Stimulated activated CD4-positive, alpha-beta T cell treated with anti-CD3 and anti-CD28 coated beads, Interleukin-12 subunit alpha, Interleukin-12 subunit beta, amount 100 ng/mL, for 48 hours (primary cell): ENCODE results near the gene GABRG3.

Experiments
- DNase-seq, 3 donors: peaks; one replicate each; pipeline ENCODE4 v3.0.0-alpha.2; 2020; ENCODE audit warnings: low read depth in 2 of 3, low spot score in 1 of 3

GABRG3 gene

DNA sequence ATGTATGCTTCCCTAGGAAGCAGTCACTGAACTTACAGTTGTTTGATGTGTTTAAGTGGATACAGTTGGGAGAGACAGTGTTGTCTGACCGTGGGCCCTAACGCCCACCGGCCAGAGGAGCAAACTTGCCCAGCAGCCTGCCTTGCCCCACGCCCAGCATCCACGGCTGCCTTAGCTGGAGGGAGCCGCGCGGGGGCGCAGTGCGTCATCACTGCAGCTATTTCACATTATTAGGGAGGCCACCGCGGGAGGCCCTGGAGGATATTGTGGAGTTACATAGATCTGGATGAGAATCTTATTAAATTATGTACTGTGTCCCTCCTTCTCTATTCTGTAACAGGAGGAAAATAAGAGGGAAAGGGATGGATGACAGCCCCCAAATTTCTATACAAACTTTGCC lies 267.2 kb downstream of the GABRG3 start:
- DNase-seq = no peak

DNA sequence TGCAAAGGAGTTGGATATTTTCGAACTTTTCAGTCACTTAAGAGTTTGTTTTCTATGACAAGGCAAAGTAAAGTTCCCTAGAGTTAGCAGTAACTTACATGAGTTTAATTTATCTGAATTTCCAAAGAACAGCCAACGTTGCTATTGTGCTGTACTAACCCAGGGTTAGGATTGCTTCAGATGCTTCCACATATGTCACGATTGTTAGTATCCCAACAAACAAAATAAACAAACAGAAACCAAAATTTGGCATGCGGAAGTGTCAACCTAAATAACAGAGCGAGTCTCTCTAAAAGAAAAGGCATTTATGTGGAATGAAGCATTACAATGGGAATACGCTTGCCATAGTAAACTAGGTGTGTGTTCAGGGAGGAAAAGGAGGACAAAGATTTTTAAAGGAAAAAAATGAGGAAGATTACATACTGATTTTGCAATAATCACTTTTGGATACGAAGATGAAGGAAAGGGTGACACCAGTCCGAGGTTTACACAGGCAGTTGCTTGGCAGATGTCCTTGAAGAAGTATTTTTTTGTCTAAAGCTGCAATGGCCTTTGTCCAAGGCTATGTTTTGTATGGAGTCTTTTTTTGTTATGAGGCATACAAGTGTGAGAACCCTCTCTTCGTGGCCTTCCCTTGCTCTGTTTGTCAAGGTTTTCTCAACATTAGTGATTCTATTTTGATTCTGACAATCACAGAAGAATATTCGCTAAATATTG lies 267.9 kb downstream of the GABRG3 start:
- no peak for DNase-seq

DNA sequence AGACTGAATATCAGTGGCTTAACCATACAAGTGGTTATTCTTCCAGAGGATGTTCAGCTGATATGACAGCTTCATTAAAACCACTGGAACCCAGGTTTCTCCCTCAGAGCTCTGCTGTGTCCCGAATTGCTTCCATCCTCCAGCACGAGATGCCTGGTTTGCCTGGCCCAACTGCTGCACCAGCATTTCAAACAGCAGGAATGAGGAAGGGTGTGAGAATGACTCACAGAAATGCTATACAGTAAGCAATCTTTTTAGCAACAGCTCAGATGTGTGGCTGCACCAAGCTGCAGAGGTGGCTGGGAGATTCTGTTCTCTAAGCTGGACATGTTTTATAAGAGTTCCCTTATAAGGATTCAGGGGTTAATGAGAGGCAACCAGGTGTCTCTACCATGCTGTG lies 271.0 kb downstream of the GABRG3 start:
- DNase-seq = no peak

DNA sequence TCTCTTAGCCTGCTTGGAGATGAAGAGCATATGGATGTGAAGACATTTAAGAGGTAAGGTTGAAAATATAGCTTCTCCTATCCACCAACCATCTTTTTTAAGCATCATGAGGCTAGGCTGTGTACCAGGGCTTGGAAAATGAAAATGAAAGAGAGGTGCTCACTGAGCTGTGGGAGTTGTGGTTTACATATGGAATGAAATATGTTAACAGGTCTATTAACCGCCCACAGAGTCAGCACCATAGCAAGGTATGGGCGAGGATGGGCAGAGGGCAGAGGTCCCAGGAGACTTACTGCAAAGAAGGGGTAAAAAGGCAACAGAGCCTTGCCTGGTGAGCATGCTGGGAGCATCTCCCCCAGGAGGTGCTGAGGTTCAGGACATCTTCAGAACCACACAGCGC lies 273.1 kb downstream of the GABRG3 start:
- no peak for DNase-seq

DNA sequence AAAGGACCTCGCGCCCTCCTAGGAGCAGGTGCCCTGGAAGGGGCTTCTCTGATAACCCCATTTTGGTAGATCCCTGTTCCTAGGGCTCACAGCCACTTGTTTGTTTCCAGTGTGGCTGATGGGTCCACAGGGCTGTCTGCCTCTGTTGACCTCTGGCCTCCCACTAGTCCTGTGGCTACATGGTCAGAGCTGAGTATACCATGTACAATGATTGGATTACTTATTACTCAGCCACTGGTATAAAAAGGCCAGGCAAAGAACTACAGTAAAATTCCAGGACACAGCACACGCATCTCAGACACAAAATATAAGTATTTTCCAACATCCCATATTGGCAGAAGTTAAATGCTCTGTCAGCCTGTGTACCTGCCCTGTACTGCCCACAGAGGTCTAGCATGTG lies 277.3 kb downstream of the GABRG3 start:
- DNase-seq = no peak

DNA sequence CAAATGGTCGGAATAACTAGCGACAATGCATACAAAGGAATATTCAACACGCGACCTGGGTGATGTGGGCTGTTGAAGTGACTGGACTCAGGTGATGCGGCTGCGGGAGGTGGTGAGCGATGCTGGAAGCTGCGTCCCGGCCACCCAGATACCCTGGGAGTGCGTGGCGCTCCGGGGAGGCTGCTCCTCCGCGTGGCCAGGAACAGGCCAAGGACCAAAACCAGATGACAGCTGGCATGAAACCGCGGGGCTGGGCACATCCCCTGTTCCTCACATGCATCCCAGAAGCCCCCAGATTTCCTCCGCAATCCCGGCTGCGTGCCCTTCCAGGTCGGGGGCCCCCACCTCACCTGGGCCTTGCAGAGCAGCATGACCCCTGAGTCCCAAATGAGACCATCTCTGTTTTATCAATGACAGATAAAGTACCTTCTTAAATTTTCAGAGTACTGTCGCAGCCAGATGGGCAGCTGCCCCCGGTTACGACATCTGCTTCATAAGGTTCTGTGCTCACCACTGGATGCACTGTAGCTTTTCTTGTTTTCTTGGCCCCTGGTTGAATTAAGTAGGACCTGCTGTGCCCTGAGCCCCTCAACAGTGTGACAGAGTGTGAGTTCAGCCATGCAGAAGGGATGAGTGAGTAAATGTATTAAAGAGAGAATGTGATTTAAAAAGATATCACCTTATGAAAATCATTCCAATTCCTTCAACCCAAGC lies 278.2 kb downstream of the GABRG3 start:
- no peak for DNase-seq

DNA sequence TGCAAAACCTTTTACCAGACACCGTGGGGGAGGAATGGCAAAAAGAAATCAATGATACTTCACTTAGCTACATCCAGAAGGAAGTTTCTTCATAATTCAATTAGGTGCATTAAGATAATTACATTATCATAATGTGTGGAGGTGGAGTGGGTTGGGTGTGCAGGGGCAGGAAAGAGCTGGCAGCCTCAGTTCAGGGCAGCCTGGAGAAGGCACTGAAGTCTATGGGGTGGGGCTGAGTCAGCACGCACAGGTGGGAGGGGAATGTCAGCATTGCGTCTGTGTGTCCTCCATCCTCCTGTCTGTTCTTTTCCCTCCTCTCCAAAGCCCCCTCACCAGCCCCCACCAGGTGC lies 278.8 kb downstream of the GABRG3 start:
- no peak for DNase-seq

DNA sequence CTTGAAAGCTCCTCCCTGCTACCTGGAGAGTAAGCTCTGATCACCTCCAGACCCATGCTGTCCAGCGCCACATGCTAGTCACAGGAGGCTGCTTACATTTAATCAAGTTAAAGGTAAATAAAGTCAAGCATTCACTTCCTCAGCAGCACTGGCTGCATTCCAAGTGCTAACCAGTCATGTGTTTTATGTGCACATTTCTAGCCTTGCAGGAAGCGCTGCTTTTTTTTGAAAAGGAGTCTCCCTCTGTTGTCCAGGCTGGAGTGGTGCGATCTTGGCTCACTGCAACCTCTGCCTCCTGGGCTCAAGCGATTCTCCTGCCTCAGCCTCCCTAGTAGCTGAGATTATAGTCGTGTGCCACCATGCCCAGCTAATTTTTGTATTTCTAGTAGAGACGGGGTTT lies 279.2 kb downstream of the GABRG3 start:
- DNase-seq = no peak

DNA sequence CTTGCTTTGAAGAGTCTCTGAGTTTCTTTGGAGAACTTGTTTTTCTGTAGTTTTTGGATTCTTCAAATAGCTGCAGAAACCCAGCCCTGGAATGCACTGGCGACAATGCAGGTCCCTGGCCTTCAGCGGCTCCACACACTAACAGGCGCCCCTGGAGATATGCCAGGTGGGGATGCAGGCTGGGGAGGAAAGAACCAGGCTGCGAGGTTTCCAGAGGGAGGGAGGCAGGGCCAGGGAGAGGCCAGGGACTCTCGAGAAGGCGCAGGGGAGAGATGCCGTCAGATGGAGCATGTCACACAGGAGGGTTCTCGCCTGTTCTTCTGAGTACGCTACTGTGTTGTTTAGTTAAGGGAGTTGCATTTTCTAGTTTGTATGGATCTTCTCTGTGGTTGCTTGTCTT lies 283.1 kb downstream of the GABRG3 start:
- DNase-seq = no peak

DNA sequence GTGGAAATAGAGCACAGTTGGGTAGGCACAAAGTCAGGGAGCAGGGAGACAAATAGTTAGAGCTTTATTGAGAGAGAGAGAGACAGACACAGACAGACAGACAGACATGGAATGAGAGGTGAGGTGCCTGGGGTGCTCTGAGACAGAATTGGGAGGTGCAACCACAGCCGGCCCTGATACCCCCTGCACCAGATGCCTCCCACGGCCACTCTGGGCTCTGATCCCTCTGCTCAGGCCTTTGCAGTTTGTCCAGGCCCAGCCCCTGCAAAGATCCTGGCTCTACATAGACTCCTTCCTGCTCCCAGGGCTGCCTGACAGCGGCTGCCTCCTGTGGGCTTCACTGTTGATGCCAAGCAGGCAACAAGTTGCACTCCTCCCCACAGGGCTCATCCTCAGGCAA lies 283.8 kb downstream of the GABRG3 start:
- DNase-seq = no peak

DNA sequence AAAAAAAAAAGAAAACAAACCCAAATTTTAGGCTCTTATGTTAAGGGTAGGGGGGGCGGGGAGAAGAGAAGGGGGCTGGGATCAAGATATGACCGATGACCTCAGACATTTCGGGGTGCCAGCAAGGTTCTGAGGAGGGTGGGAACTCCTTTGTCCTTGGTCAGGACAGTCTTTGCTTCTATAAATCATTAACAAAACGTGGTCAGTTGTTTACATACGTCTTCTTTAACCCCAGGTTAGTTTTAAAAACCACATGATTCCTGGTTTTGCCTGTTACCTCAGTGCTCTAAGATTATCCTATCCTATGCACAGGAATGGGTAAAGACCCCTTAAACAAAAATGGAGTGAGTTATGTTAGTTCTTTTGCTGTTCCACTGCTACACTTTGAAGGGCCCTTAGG lies 285.5 kb downstream of the GABRG3 start:
- no peak for DNase-seq

DNA sequence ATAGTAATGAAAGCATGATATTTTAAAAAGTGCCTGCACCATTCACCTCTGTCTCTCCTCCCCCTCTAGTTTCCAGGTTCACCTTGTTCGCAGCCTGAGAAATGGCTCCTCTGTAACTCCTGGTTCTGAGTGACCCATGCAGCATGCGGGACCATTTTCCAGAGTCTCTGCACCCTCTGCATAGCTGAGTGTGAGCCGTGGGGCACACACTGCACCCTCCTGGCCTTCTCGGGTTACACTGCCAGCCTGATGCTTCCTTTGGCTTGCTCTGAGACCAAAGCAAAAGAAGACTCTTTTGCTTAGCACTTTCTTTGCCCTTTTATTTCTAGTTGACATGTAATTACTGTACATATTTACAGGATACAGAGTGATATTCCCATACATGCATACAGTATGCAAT lies 287.3 kb downstream of the GABRG3 start:
- DNase-seq = no peak

DNA sequence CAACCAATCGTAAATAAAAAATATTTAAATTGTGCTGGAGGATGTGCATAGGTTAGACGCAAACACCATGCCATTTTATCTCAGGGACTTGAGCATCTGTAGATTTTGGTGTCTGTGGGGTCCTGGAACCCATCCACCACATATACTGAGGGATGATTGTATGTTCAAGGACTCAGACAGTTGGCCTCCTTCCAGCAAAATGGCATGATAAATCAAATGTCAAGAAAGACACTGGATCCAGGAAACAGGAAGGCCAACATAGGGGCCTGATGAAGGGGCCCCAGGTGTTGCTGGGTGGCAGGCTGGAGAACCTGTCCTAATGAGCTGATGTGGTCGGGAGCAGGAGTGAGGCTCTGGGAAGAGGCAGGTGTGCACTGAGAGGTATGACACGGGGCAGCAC lies 289.5 kb downstream of the GABRG3 start:
- DNase-seq = no peak

DNA sequence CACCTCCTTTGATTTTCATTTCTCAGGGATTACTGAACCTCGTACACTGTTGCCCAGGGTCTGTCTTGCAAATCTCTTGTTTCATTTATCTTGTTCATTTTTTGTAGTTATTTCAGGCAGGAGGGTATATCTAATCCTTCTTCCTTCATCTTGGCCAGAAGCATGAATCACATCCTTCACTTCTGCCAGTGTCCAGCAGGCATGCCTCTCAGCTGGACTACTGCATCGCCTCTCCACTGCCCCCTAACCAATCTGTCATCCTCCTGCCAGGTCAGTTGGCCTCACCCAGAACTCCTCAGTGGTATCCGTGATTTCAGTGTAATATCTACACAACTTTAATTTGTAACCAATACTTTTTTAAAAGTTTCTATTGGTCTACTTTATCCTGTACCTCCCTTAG lies 297.9 kb downstream of the GABRG3 start:
- no peak for DNase-seq

DNA sequence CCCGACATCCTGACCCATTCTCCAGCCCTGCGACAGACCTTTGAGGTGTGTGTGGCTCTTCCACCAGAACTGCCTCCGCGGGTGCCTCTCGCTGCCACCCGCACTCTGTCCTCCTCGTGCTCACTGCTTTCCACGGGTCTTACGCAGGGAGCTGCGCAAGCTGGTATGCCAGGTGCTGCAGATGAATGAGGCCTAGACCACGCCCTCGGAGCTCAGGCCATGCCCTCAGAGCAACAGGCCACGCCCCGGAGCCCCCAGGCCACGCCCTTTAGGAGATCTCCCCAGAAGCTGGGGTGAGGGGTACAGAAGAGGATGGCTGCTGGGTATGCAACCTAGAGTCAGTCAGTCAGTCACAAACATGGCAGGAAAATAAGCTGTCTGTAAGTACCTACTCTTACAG lies 300.3 kb downstream of the GABRG3 start:
- no peak for DNase-seq

DNA sequence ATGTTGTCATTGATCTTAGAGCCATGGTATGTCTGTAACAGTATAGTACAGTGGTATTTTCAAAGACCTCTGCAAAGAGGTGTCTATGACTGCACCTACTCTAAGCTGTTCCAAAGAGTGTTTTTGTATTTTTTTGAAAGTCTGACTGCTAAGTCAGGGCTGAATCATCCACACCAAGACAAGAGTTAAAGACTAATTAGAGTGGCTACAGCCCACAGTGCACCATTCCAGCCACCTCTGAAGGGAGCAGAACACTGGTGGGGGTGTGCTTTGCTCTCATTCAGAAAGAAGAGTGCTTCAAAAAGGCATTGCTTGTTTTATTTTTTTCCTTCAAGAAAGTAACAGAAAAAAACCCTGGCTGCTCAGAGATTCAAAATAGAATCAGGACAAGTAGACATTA lies 301.4 kb downstream of the GABRG3 start:
- no peak for DNase-seq

DNA sequence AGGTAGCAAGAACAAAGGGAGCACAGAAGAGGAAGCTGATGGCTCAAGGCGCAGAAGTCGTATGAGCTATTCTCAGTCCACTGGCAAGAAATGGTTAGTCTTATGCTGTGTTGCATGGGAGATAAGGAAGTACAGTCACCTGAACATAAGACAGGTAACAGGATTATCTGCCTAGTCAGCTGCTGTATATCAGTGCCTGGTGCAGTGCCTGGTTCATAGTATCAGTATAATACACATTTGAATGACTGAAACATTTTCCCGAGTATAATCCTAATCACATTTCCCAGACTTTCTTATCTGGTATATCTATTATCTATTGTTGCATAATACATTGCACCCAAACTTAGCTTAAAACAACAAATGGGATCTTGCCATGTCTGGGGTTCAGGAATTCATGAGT lies 302.5 kb downstream of the GABRG3 start:
- no peak for DNase-seq

DNA sequence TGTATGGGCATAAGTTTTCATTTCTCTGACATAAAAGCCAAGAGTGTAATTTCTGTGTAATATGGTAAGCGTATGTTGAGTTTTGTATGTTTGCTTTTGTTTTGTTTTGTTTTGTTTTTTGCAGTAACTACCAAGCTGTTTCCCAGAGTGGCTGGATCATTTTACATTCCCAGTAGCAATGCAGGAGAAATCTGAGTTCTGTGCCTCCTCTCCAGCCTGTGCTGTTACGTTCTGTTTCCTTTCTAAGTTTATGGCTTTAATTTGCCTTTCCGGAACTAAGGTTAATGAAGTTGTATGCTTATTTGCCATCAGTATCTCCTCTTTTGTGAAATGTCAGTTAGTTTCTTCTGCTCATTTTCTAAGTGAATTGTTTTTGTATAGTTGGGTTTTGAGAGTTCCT lies 307.8 kb downstream of the GABRG3 start:
- DNase-seq = no peak

DNA sequence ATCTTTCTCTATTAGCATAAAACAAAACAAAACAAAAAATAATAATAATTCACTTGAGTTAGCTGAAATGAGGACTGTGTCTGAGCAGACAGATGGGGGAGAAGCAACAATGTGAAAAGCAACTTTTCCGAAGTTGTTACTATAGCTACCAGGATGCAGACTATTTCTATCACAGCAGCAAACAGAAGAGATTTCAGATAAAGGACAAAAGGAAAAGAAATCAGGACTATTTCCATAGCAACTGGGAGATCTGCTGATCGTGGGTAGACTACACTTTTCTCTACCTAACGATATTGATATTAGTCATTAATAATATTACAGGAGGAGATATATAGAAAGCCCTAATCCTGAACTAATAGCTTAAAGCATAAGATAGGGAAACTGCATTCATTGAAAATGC lies 321.7 kb downstream of the GABRG3 start:
- no peak for DNase-seq

DNA sequence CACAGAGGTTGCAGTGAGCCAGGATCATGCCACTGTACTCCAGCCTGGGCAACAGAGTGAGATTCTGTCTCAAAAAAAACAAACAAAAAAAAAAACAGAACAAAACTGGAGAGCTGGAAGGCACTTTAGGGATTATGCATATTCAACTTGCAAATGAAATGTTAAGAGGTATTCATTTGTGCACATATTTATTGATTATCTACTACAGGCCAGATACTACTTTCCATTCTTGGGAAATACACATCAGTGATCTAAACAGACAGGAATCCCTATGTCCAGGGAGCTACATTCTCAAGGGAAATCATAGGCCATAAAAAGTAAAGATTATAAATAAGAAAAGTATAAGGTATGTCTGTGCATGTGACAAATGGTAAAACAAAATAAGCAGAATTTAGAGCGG lies 322.6 kb downstream of the GABRG3 start:
- no peak for DNase-seq

DNA sequence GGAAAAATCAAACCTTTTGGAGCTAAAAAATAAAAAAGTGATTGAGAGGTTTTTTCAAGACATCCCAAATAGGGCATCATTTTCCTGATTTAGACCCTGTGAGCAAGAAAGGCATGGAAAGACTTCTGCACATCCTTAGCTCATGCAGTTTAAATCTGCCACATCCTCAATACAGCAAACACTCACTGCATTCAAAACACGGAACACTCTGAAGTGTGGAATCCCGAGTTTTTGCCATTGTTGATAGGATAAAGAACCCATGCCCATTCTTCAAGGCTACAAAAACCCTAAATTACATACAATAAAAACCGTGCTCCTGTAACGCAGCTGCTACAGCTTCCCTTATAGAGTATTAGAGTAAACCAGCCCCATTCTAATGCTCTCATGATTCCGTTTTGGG lies 346.8 kb downstream of the GABRG3 start:
- DNase-seq = no peak

DNA sequence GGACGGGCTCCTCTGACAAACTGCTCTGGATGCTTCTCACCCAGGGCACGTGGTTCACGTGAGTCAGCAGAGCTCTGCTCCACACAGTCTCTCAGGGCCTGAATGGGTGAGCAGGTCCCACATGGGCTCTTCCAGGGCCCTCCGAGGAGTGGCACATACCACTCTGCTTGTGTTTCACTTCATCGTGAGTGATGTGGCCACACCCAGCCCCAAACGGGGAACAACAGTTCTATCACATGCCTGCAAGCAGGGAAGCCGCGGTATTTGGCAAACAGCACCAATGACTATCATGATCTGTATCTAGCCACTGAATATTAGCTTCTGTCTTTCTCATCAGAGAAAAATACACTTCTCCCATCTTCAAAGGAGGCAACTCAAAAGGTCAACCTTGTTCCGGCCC lies 352.8 kb downstream of the GABRG3 start:
- no peak for DNase-seq

DNA sequence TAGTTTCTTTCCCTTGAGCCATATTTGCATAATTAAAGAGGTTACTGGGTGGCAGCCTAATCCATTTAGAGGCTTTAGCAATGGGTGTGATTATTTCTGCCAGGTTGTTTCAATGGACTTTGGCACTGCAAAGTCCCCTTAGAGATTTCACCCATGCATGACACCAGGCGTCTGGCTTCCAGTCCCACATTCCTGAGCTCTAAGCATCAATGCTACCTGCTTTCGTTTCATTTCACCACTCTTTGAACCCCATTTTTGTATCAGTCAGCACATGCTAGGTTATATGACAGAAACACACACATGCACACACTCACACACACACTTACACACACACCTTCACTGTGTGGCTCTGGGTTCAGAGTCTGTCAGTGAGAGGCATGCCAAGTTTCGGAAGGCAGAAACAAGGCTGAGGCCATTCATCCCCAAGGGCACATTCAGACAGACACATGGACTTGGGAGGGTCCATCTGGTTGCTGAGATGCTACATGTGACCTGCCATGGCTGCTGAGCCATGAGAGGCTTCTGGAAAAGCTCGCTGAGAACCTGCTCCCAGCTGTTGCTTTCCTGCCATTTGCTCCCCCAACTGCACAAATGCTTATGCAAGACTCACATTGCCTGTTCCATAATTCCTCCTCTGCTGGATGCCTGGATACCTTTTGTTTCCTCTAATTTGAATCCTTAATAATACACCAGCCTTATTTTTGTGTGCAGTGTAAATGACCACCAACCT lies 354.1 kb downstream of the GABRG3 start:
- DNase-seq = no peak
